HepG2 (cell line): ENCODE measurements around the gene CKB. TPM values are rescaled to one million over a fixed set of nuclear protein-coding genes. Genes with fewer than 3 reads are reported as not detected.

Source experiments
- MAF1 ChIP-seq: sonication (generic); formaldehyde crosslinking; IDR thresholded peaks from 2 replicates; pipeline ENCODE4 v1.5.0; 2020; ENCODE audit warnings: missing genetic modification reagents, borderline replicate concordance
- MBNL3 ChIP-seq: fragments of 250-450 bp; sonication (Bioruptor Pico); conservative IDR thresholded peaks from 2 replicates; pipeline ENCODE4 v1.8.0; 2022; ENCODE audit warnings: mild to moderate bottlenecking, inconsistent platforms
- PLRG1 ChIP-seq: fragments of 450-650 bp; conservative IDR thresholded peaks from 2 replicates; pipeline ENCODE4 v1.6.1; 2016
- ZBTB20 ChIP-seq: sonication (generic); formaldehyde crosslinking; IDR thresholded peaks from 2 replicates; pipeline ENCODE4 v1.8.1; 2023; ENCODE audit warnings: missing genetic modification reagents, low read depth, mild to moderate bottlenecking, borderline replicate concordance
- ZNF24 ChIP-seq: fragments of 450-650 bp; IDR thresholded peaks from 2 replicates; pipeline ENCODE4 v1.6.1; 2017; ENCODE audit warnings: antibody characterized with exemption, mild to moderate bottlenecking
- ZNF33A ChIP-seq: sonication (generic); formaldehyde crosslinking; IDR thresholded peaks from 2 replicates; pipeline ENCODE4 v1.5.1; 2020; ENCODE audit warnings: missing genetic modification reagents, mild to moderate bottlenecking, moderate library complexity, borderline replicate concordance
- ZNF432 ChIP-seq: sonication (generic); formaldehyde crosslinking; IDR thresholded peaks from 2 replicates; pipeline ENCODE4 v1.5.0; 2020; ENCODE audit warnings: missing genetic modification reagents, mild to moderate bottlenecking, borderline replicate concordance
- ZNF441 ChIP-seq: sonication (generic); formaldehyde crosslinking; IDR thresholded peaks from 2 replicates; pipeline ENCODE4 v1.7.0; 2021; ENCODE audit warnings: missing genetic modification reagents, borderline replicate concordance
- ZNF550 ChIP-seq: sonication (generic); formaldehyde crosslinking; IDR thresholded peaks from 2 replicates; pipeline ENCODE4 v1.4.0; 2020; ENCODE audit warnings: mild to moderate bottlenecking, missing genetic modification reagents, borderline replicate concordance
- ZSCAN12 ChIP-seq: sonication (generic); formaldehyde crosslinking; IDR thresholded peaks from 2 replicates; pipeline ENCODE4 v1.9.0; 2021; ENCODE audit warnings: mild to moderate bottlenecking, missing genetic modification reagents
- polyA plus RNA-seq, 8 experiments: library from polyadenylated mRNA; depleted of rRNA in 3 of 8; stranded (reverse) in 7 of 8; unstranded in 1 of 8; fragments of >200 nt; fragmentation: Illumina TruSeq in 4 of 8; extraction: Trizol in 4 of 8; gene quantifications; 2 replicates each; pipeline versions ENCODE4 v1.2.1 to v1.2.3, GENCODE V29; 2011 to 2016; ENCODE audit warnings: low read depth in 4 of 8, missing spikeins in 1 of 8, mixed read lengths in 1 of 8; ENCODE audit not compliant: insufficient read depth in 1 of 8
- total RNA-seq, 5 experiments: library from RNA; depleted of rRNA; stranded (reverse); fragments of >200 nt; fragmentation: Illumina TruSeq; extraction: Trizol; gene quantifications; 2 replicates each; pipeline ENCODE4 v1.2.3, GENCODE V29; 2016; ENCODE audit warnings: low read depth in 1 of 5
- TF ChIP-seq, protein P1 (sequence below): sonication (generic); formaldehyde crosslinking; IDR thresholded peaks from 2 replicates; pipeline ENCODE4; 2020; ENCODE audit warnings: missing genetic modification reagents, mild to moderate bottlenecking, borderline replicate concordance
- TF ChIP-seq, protein P2 (sequence below): sonication (generic); formaldehyde crosslinking; IDR thresholded peaks from 2 replicates; pipeline ENCODE4 v1.8.1; 2022; ENCODE audit warnings: mild to moderate bottlenecking, missing genetic modification reagents
- TF ChIP-seq, protein P3 (sequence below): sonication (generic); formaldehyde crosslinking; IDR thresholded peaks from 2 replicates; pipeline ENCODE4 v1.4.0; 2020; ENCODE audit warnings: missing genetic modification reagents
- TF ChIP-seq, protein P4 (sequence below): sonication (generic); formaldehyde crosslinking; IDR thresholded peaks from 2 replicates; pipeline ENCODE4 v1.5.0; 2020; ENCODE audit warnings: mild to moderate bottlenecking, missing genetic modification reagents
- TF ChIP-seq, protein P5 (sequence below): sonication (generic); formaldehyde crosslinking; IDR thresholded peaks from 2 replicates; pipeline ENCODE4 v1.8.0; 2022; ENCODE audit warnings: missing genetic modification reagents, mild to moderate bottlenecking, inconsistent platforms, borderline replicate concordance
- TF ChIP-seq, protein P6 (sequence below): sonication (generic); formaldehyde crosslinking; IDR thresholded peaks from 2 replicates; pipeline ENCODE4 v1.5.0; 2020; ENCODE audit warnings: mild to moderate bottlenecking, missing genetic modification reagents

Gene CKB
- total and polyA plus RNA-seq, 2 of the 13 experiments (the other 11 are each of a cell fraction or from before 2014, with no cell fraction given) = 82.3 to 217 TPM

DNA sequence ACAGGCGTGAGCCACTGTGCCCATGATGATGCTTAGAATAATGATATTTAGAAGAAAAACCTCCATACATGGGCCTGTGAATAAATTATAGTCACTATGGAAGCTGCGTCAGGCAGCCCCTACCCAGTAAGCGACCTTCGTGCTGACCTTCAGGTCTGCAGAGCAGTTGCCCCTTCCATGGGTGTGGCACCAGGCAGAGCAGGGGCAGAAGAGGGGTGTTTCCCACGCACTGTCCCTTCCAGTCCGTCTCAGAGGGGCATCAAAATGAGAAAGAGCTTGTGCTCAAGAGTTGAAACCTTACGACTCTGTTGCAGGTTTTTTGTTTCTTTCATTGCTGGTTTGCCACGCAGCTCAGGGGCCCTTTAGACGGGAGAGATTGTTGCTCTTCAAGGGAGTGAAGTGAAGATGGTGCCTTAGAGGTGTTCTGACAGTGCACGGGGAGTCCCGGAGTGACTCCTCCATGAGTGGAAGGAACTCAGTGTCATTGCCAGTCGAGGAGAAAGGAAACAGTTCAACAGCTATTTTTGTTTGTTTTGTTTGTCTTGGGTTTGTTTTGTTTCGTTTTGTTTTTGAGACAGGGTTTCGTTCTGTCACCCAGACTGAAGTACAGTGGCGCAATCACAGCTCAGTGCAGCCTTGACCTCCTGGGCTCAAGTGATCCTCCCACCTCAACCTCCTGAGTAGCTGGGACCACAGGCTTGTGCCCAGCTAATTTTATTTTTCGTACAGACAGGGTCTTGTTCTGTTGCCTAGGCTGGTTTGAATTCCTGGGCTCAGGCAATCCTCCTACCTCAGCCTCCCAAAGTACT is 13.9 kb downstream of the CKB start (continued):
- TF ChIP-seq, protein P1, sequence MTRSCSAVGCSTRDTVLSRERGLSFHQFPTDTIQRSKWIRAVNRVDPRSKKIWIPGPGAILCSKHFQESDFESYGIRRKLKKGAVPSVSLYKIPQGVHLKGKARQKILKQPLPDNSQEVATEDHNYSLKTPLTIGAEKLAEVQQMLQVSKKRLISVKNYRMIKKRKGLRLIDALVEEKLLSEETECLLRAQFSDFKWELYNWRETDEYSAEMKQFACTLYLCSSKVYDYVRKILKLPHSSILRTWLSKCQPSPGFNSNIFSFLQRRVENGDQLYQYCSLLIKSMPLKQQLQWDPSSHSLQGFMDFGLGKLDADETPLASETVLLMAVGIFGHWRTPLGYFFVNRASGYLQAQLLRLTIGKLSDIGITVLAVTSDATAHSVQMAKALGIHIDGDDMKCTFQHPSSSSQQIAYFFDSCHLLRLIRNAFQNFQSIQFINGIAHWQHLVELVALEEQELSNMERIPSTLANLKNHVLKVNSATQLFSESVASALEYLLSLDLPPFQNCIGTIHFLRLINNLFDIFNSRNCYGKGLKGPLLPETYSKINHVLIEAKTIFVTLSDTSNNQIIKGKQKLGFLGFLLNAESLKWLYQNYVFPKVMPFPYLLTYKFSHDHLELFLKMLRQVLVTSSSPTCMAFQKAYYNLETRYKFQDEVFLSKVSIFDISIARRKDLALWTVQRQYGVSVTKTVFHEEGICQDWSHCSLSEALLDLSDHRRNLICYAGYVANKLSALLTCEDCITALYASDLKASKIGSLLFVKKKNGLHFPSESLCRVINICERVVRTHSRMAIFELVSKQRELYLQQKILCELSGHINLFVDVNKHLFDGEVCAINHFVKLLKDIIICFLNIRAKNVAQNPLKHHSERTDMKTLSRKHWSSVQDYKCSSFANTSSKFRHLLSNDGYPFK (CRISPR knock-in tag) = no peak
- TF ChIP-seq PLRG1 (no peak), ZBTB20 (no peak), MBNL3 (CRISPR knock-in tag) (no peak), ZNF33A (no peak), ZNF550 (CRISPR knock-in tag) (no peak), ZNF441 (CRISPR knock-in tag) (no peak), ZNF432 (CRISPR knock-in tag) (no peak), MAF1 (no peak), ZNF24 (no peak), ZSCAN12 (CRISPR knock-in tag) (no peak)
- TF ChIP-seq, protein P2, sequence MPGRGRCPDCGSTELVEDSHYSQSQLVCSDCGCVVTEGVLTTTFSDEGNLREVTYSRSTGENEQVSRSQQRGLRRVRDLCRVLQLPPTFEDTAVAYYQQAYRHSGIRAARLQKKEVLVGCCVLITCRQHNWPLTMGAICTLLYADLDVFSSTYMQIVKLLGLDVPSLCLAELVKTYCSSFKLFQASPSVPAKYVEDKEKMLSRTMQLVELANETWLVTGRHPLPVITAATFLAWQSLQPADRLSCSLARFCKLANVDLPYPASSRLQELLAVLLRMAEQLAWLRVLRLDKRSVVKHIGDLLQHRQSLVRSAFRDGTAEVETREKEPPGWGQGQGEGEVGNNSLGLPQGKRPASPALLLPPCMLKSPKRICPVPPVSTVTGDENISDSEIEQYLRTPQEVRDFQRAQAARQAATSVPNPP (CRISPR knock-in tag) = no peak
- TF ChIP-seq, protein P3, sequence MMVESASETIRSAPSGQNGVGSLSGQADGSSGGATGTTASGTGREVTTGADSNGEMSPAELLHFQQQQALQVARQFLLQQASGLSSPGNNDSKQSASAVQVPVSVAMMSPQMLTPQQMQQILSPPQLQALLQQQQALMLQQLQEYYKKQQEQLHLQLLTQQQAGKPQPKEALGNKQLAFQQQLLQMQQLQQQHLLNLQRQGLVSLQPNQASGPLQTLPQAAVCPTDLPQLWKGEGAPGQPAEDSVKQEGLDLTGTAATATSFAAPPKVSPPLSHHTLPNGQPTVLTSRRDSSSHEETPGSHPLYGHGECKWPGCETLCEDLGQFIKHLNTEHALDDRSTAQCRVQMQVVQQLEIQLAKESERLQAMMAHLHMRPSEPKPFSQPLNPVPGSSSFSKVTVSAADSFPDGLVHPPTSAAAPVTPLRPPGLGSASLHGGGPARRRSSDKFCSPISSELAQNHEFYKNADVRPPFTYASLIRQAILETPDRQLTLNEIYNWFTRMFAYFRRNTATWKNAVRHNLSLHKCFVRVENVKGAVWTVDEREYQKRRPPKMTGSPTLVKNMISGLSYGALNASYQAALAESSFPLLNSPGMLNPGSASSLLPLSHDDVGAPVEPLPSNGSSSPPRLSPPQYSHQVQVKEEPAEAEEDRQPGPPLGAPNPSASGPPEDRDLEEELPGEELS = 0 out of 2 replicates have a peak, but pooled peaks have one; percentile 23
- TF ChIP-seq, protein P4, sequence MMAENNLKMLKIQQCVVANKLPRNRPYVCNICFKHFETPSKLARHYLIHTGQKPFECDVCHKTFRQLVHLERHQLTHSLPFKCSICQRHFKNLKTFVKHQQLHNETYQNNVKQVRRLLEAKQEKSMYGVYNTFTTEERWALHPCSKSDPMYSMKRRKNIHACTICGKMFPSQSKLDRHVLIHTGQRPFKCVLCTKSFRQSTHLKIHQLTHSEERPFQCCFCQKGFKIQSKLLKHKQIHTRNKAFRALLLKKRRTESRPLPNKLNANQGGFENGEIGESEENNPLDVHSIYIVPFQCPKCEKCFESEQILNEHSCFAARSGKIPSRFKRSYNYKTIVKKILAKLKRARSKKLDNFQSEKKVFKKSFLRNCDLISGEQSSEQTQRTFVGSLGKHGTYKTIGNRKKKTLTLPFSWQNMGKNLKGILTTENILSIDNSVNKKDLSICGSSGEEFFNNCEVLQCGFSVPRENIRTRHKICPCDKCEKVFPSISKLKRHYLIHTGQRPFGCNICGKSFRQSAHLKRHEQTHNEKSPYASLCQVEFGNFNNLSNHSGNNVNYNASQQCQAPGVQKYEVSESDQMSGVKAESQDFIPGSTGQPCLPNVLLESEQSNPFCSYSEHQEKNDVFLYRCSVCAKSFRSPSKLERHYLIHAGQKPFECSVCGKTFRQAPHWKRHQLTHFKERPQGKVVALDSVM (CRISPR knock-in tag) = peak; percentile 81
- TF ChIP-seq, protein P5, sequence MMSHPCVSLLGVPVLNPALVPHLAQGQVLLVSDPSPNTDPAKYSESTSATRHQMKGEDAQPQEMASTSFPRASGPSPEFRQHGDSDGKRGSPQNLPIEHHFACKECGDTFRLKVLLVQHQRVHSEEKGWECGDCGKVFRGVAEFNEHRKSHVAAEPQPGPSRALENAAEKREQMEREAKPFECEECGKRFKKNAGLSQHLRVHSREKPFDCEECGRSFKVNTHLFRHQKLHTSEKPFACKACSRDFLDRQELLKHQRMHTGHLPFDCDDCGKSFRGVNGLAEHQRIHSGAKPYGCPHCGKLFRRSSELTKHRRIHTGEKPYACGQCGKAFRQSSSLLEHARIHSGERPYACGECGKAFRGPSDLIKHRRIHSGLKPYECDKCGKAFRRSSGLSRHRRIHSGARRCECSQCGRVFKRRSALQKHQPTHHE = no peak
- TF ChIP-seq, protein P6, sequence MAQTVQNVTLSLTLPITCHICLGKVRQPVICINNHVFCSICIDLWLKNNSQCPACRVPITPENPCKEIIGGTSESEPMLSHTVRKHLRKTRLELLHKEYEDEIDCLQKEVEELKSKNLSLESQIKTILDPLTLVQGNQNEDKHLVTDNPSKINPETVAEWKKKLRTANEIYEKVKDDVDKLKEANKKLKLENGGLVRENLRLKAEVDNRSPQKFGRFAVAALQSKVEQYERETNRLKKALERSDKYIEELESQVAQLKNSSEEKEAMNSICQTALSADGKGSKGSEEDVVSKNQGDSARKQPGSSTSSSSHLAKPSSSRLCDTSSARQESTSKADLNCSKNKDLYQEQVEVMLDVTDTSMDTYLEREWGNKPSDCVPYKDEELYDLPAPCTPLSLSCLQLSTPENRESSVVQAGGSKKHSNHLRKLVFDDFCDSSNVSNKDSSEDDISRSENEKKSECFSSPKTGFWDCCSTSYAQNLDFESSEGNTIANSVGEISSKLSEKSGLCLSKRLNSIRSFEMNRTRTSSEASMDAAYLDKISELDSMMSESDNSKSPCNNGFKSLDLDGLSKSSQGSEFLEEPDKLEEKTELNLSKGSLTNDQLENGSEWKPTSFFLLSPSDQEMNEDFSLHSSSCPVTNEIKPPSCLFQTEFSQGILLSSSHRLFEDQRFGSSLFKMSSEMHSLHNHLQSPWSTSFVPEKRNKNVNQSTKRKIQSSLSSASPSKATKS = no peak
